Glutamatergic neuron (in vitro differentiated cells): ENCODE results near the gene GFPT2. TPM values are rescaled to one million over a fixed set of nuclear protein-coding genes. Genes with fewer than 3 reads are reported as not detected.

Source experiments
- DNase-seq: peaks from one replicate; pipeline ENCODE4 v3.0.0; 2022
- H3K27ac Mint-ChIP-seq: one replicate; pipeline ENCODE4 v1.8.0; 2020; ENCODE audit warnings: mild to moderate bottlenecking, mixed read lengths, inconsistent platforms; ENCODE audit not compliant: unreplicated experiment
- H3K27me3 Mint-ChIP-seq: one replicate; pipeline ENCODE4 v1.8.0; 2020; ENCODE audit warnings: mild to moderate bottlenecking, moderate library complexity, mixed read lengths, inconsistent platforms; ENCODE audit not compliant: unreplicated experiment
- H3K36me3 Mint-ChIP-seq: one replicate; pipeline ENCODE4 v1.8.0; 2020; ENCODE audit warnings: mild to moderate bottlenecking, mixed read lengths, inconsistent platforms; ENCODE audit not compliant: unreplicated experiment
- H3K4me1 Mint-ChIP-seq: one replicate; pipeline ENCODE4 v1.8.0; 2020; ENCODE audit warnings: mild to moderate bottlenecking, low read depth, mixed read lengths, inconsistent platforms; ENCODE audit not compliant: unreplicated experiment
- H3K4me3 Mint-ChIP-seq: one replicate; pipeline ENCODE4 v1.8.0; 2020; ENCODE audit warnings: mild to moderate bottlenecking, mixed read lengths, inconsistent platforms; ENCODE audit not compliant: unreplicated experiment
- H3K9me3 Mint-ChIP-seq: one replicate; pipeline ENCODE4 v1.8.0; 2020; ENCODE audit warnings: mild to moderate bottlenecking, moderate library complexity, mixed read lengths, inconsistent platforms; ENCODE audit not compliant: unreplicated experiment
- total RNA-seq: library from RNA; stranded (reverse); fragmentation: NEBNext Ultra II Directional; extraction: Animal tissue kit (Norgen Biotek cat#: 25700); gene quantifications from one replicate; pipeline ENCODE4 v1.2.1, GENCODE V29; 2021; ENCODE audit not compliant: unreplicated experiment
- TF ChIP-seq, protein P1 (sequence below): fragments of 200-600 bp; sonication (generic); IDR thresholded peaks from one replicate; pipeline ENCODE4 v1.5.0; 2021; ENCODE audit not compliant: partially characterized antibody, unreplicated experiment

Gene GFPT2
- total RNA-seq, 1 donor from 2014 or later = 11.6 TPM

DNA sequence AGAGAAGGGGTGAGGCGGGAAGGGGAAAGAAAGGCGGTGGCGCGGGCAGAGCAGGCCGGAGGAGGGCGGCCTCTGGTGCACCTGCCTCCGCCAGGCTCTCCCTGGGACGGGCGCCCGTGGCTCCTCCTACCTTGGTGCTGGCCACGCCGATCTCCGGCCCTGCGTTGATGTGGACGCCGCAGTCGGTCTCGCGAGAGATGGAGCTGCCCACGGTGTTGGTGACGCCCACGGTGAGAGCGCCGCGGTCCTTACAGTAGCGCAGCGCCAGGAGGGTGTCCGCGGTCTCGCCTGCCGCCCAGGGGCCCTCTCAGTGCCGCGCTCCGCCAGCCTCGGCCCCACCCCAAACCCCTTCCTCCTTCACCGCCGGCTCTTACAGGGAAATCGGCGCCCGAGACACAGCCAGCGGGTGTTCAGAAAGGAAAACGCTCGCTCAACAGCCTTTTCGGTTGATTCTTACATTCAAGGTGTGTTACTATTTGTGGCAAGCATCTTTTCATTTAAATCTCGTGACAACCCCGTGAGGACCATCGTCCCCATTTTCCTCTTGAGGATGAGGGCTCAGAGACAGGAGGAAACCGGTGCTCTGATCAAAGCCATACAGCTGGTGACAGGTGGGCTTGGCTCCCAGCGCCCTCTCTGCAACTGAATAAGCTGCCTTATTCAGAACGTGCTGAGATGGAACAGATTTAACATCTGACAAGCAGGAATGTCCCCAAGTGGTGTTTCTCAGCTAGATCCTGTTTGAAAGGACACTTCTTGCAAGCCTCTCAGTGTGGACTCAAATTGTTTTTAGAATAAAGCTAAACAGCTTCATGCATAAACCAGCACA lies 39.2 kb downstream of the GFPT2 start:
- Mint-ChIP-seq H3K27ac (peak overlapping the region; percentile 84), H3K9me3 (no peaks in the 10 kb centered on the region), H3K4me1 (peaks cover 6% of the 10 kb centered on the region), H3K4me3 (peak overlapping the region; percentile 69), H3K36me3 (peaks cover 8% of the 10 kb centered on the region), H3K27me3 (peaks cover 6% of the 10 kb centered on the region)
- TF ChIP-seq, protein P1, sequence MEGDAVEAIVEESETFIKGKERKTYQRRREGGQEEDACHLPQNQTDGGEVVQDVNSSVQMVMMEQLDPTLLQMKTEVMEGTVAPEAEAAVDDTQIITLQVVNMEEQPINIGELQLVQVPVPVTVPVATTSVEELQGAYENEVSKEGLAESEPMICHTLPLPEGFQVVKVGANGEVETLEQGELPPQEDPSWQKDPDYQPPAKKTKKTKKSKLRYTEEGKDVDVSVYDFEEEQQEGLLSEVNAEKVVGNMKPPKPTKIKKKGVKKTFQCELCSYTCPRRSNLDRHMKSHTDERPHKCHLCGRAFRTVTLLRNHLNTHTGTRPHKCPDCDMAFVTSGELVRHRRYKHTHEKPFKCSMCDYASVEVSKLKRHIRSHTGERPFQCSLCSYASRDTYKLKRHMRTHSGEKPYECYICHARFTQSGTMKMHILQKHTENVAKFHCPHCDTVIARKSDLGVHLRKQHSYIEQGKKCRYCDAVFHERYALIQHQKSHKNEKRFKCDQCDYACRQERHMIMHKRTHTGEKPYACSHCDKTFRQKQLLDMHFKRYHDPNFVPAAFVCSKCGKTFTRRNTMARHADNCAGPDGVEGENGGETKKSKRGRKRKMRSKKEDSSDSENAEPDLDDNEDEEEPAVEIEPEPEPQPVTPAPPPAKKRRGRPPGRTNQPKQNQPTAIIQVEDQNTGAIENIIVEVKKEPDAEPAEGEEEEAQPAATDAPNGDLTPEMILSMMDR = no peak
- DNase-seq = peak; percentile 58

DNA sequence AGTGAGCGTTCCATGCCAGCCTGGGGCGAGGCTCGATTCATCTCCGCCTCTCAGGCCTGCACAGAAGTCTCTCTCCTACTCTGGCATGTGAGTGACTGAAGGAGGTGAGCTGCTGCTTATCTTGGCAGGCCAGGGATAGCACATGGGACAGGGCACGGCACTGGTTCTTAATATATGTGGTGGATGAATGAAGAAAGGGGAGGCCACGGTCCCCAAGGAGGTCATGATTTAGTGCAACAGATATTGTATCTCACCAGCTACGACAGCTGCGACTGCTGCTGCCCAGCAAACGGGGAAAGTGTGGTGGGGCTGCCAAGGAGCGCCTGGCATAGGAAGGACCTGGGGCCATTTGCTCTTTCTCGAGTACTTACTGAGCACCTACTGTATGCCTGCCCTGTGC lies 41.9 kb downstream of the GFPT2 start:
- H3K9me3 Mint-ChIP-seq = no peaks in the 10 kb centered on the region
- peaks cover 2% of the 10 kb centered on the region for H3K4me1 Mint-ChIP-seq

DNA sequence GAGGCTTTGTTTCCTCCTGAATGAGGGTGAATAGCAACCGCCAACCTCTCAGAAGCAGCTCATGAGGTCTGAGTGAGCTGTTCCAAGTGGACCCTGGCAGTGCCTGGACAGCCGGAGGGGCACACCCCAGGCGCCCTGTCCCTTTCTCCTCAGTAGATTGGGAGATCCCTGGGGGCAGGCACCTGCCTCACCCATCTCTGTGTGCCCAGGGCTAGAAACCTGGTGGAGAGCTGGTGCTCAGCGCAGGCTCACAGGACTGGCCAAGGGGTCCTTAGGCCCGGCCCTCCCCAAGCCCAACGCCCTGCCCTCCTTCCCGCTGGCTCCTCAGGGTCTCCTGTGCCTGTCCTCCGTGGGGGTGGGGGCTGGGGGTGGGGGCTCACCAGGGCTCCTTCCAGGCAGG lies 46.3 kb downstream of the GFPT2 start:
- no peak overlapping the region for H3K27ac Mint-ChIP-seq
- no peak overlapping the region for H3K4me3 Mint-ChIP-seq
- peaks cover 6% of the 10 kb centered on the region for H3K36me3 Mint-ChIP-seq
- DNase-seq = no peak
- peaks cover 1% of the 10 kb centered on the region for H3K9me3 Mint-ChIP-seq
- peaks cover 3% of the 10 kb centered on the region for H3K27me3 Mint-ChIP-seq
- H3K4me1 Mint-ChIP-seq = no peaks in the 10 kb centered on the region
- TF ChIP-seq, protein P1 = no peak

More for the DNA sequence above, 41.9 kb downstream of the GFPT2 start:
- TF ChIP-seq, protein P1 = no peak
- DNase-seq = no peak
- Mint-ChIP-seq H3K36me3 (peaks cover 6% of the 10 kb centered on the region), H3K27ac (no peak overlapping the region), H3K4me3 (no peak overlapping the region), H3K27me3 (peaks cover 6% of the 10 kb centered on the region)

DNA sequence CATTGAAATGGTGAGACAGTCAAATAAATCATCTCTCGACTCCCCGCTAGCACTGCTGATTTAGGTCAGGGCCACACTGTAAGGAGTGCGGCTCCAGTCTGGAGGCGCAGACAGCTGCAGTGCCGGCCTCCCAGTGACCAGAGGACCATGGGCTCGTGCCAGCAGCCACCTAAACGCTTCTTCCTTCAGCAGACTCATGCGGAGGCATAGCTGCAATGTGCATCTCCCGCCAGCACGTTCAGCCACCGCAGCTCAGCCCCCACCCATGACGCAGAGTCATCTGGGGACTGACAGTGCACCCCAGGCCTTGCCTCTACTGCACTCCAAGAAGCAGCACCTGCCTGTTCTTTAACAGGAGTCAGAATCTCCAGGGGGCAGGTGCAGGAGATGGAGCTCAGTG lies 47.7 kb downstream of the GFPT2 start:
- no peaks in the 10 kb centered on the region for H3K27me3 Mint-ChIP-seq
- peaks cover 4% of the 10 kb centered on the region for H3K36me3 Mint-ChIP-seq
- H3K4me1 Mint-ChIP-seq = no peaks in the 10 kb centered on the region
- no peak for DNase-seq
- H3K4me3 Mint-ChIP-seq = no peak overlapping the region
- H3K27ac Mint-ChIP-seq = no peak overlapping the region
- TF ChIP-seq, protein P1 = no peak
- H3K9me3 Mint-ChIP-seq = peaks cover 1% of the 10 kb centered on the region
